ENCODE measurements around the gene KATNB1. TPM values are rescaled to one million over a fixed set of nuclear protein-coding genes. Genes with fewer than 3 reads are reported as not detected.

The KATNB1 gene
- total RNA-seq, 2 experiments from 2014 or later, result 37.4 to 43.5 TPM

DNA sequence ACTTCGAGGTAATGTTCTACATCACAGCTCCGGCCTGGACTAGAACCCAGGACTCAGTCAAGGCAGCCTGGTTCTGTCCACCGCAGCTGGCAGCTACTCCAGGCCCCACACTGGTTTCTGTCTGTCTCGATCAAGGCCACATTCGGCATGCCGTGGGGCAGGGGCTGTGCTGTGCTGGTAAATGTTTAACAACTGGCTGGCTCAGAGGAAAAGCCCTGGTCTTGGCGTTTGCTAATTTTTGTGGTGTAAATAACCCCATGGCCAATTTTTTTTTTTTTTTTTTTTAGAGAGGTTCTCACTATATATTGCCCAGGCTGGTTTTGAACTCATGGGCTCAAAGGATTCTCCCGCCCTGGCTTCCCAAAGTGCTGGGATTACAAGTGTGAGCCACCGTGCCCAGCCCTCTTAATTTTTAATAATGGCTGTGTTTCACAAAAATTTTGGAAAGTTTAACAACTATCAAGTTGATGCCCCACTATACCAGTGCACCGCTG lies 41.3 kb upstream of the KATNB1 start:
- Histone ChIP-seq H3K79me2 (ENCODE audit: insufficient read depth, low read depth, low read length) (no peaks in the 10 kb centered on the region), H2AFZ (ENCODE audit: low read length) (no peak overlapping the region; the same call in 1 of the 2 replicates), H3K9me2 (ENCODE audit: insufficient read depth, low read length) (no peaks in the 10 kb centered on the region), H3K9me3 (ENCODE audit: low read length) (no peaks in the 10 kb centered on the region), H3K4me1 (ENCODE audit: insufficient read depth, low read length, poor library complexity, severe bottlenecking) (peaks cover 18% of the 10 kb centered on the region), H4K20me1 (ENCODE audit: insufficient read depth, low read length) (no peaks in the 10 kb centered on the region), H3K4me3 (ENCODE audit: low read depth, low read length, poor library complexity, severe bottlenecking) (no peak overlapping the region), H3K27ac (ENCODE audit: low read depth, low read length, poor library complexity, severe bottlenecking) (no peak overlapping the region), H3K4me2 (ENCODE audit: low read length) (peak overlapping the region; percentile 65), H3K36me3 (ENCODE audit: insufficient read depth, low read length) (no peaks in the 10 kb centered on the region)
- BruUV-seq (replicated peaks), result no TSS peak
- ChIA-PET POLR2A (no interaction called here), CTCF (ENCODE audit: unreplicated experiment) (no interaction called here)
- TF ChIP-seq EZH2phosphoT487 (IDR thresholded peaks at IDR 0.05; ENCODE audit: borderline replicate concordance, low read depth, low read length), result no peak
- TF ChIP-seq, protein P1, sequence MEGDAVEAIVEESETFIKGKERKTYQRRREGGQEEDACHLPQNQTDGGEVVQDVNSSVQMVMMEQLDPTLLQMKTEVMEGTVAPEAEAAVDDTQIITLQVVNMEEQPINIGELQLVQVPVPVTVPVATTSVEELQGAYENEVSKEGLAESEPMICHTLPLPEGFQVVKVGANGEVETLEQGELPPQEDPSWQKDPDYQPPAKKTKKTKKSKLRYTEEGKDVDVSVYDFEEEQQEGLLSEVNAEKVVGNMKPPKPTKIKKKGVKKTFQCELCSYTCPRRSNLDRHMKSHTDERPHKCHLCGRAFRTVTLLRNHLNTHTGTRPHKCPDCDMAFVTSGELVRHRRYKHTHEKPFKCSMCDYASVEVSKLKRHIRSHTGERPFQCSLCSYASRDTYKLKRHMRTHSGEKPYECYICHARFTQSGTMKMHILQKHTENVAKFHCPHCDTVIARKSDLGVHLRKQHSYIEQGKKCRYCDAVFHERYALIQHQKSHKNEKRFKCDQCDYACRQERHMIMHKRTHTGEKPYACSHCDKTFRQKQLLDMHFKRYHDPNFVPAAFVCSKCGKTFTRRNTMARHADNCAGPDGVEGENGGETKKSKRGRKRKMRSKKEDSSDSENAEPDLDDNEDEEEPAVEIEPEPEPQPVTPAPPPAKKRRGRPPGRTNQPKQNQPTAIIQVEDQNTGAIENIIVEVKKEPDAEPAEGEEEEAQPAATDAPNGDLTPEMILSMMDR (conservative IDR thresholded peaks at IDR 0.05; ENCODE audit: low read length), result no peak
- DNase-seq (ENCODE audit: low spot score), result no peak
- intact Hi-C loops (cut with micrococcal nuclease; ENCODE audit: unreplicated experiment), result no loop called here

DNA sequence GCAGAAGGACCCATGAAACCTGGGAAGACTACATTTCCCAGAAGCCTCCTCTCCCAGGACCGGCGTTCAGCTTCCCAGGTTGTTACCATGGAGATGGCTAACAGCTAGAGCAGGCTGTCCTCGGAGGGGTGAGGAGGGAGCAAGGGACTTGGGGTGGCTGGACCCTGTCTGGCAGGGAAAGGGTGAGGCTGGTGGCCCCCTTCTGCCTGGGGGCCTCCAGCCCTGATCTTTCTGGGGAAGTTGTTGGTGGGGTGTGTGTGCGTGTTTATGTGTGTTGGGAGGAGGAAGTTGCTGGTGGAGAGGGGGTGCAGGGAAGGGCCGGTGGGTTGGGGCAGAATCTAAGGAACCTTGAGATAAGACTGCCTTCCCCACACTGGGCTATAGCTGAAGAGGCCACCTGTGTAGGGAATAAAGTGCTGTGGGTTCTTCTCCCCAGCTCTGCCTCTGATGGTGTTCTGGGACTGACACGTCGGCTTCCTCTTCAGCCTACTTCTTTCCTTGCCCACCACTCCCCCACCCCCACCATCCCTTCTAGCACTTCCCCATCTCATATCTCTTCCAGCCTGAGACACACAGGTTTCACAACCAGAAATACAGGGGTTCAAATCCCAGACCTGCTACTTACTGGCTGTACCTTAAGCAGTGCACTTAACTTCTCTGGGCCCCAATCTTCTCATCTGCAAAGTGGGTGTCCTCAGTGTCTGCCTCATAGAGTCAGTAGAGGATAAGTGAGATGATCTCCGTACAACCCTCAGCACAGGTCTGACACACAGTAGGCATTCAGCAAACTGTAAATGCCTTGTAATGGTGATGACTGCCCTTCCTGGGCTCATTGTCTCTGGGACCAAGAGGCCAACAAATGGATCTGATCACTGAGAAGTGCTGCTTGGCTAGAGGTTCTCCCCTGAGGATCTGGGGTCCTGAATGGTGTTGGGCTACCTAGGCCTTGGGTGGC lies 40.6 kb upstream of the KATNB1 start, which contains the start of gene DRC7:
Gene DRC7, plus strand, starts transcription at position 82 of the 955 bp plus-strand sequence. CDS start 3,144 bp downstream, outside the sequence.
- DNase-seq (ENCODE audit: low spot score), result peak; percentile 58
- peak within 1 kb of the TSS; percentile 65 for H3K4me2 ChIP-seq (ENCODE audit: low read length)
- ChIA-PET POLR2A (no interaction called here), CTCF (ENCODE audit: unreplicated experiment) (no interaction called here)
- H2AFZ ChIP-seq (ENCODE audit: low read length), result peak within 1 kb of the TSS; percentile 90; the same call in 1 of the 2 replicates
- H3K79me2 ChIP-seq (ENCODE audit: insufficient read depth, low read depth, low read length), result no peaks in the 10 kb centered on the region
- H3K9me2 ChIP-seq (ENCODE audit: insufficient read depth, low read length), result no peaks in the 10 kb centered on the region
- intact Hi-C loops (cut with micrococcal nuclease; ENCODE audit: unreplicated experiment), result no loop called here
- H3K4me3 ChIP-seq (ENCODE audit: low read depth, low read length, poor library complexity, severe bottlenecking), result peak within 1 kb of the TSS; percentile 53
- no peaks in the 10 kb centered on the region for H3K36me3 ChIP-seq (ENCODE audit: insufficient read depth, low read length)
- H4K20me1 ChIP-seq (ENCODE audit: insufficient read depth, low read length), result no peaks in the 10 kb centered on the region
- H3K4me1 ChIP-seq (ENCODE audit: insufficient read depth, low read length, poor library complexity, severe bottlenecking), result peaks cover 11% of the 10 kb centered on the region
- no TSS peak for BruUV-seq (replicated peaks)
- no peaks in the 10 kb centered on the region for H3K9me3 ChIP-seq (ENCODE audit: low read length)
- TF ChIP-seq EZH2phosphoT487 (IDR thresholded peaks at IDR 0.05; ENCODE audit: borderline replicate concordance, low read depth, low read length), result no peak
- TF ChIP-seq, protein P1 (conservative IDR thresholded peaks at IDR 0.05; ENCODE audit: low read length), result no peak
- no peak within 1 kb of the TSS for H3K27ac ChIP-seq (ENCODE audit: low read depth, low read length, poor library complexity, severe bottlenecking)

DNA sequence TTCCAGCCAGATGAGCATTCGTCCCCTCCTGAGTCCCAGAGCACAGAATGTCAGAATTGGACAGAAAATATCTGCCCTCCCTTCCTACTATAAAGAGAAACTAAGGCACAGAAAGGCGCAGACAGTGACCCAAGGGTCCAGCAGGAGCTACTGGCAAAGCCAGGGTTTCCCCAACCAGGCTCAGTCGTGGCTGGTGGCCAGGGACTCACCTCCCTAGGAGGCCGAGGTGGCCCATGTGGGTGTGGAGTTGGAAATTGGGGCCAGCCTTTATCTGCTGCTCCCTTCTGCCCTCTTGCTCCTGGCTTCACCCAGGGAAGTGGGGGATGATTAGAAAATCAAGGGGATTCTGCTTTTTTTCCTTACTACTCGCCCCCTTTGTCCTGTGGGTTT lies 39.9 kb upstream of the KATNB1 start:
- H3K9me3 ChIP-seq (ENCODE audit: low read length), result no peaks in the 10 kb centered on the region
- no peak for DNase-seq (ENCODE audit: low spot score)
- POLR2A ChIA-PET, result no interaction called here
- H3K79me2 ChIP-seq (ENCODE audit: insufficient read depth, low read depth, low read length), result no peaks in the 10 kb centered on the region
- peaks cover 7% of the 10 kb centered on the region for H3K4me1 ChIP-seq (ENCODE audit: insufficient read depth, low read length, poor library complexity, severe bottlenecking)
- no peak overlapping the region for H3K4me2 ChIP-seq (ENCODE audit: low read length)
- H4K20me1 ChIP-seq (ENCODE audit: insufficient read depth, low read length), result no peaks in the 10 kb centered on the region
- H3K9me2 ChIP-seq (ENCODE audit: insufficient read depth, low read length), result no peaks in the 10 kb centered on the region
- TF ChIP-seq EZH2phosphoT487 (IDR thresholded peaks at IDR 0.05; ENCODE audit: borderline replicate concordance, low read depth, low read length), result no peak
- TF ChIP-seq, protein P1 (conservative IDR thresholded peaks at IDR 0.05; ENCODE audit: low read length), result no peak
- intact Hi-C loops (cut with micrococcal nuclease; ENCODE audit: unreplicated experiment), result no loop called here
- no peaks in the 10 kb centered on the region for H3K36me3 ChIP-seq (ENCODE audit: insufficient read depth, low read length)
- no peak overlapping the region for H3K4me3 ChIP-seq (ENCODE audit: low read depth, low read length, poor library complexity, severe bottlenecking)
- CTCF ChIA-PET (ENCODE audit: unreplicated experiment), result no interaction called here
- no peak overlapping the region for H2AFZ ChIP-seq (ENCODE audit: low read length)
- no TSS peak for BruUV-seq (replicated peaks)
- no peak overlapping the region for H3K27ac ChIP-seq (ENCODE audit: low read depth, low read length, poor library complexity, severe bottlenecking)

Data from OCI-LY7 (cell line).